Body of pancreas (tissue), 4 donors: ENCODE data around the gene NSL1.

Experiments used
- CTCF ChIP-seq, 7 experiments: fragments of 450-650 bp in 4 of 7; fragments of 200-600 bp in 3 of 7; sonication (generic) in 3 of 7; IDR thresholded peaks; one replicate each; pipeline ENCODE4 v1.5.1; 2016 to 2019; ENCODE audit warnings: antibody characterized with exemption in 7 of 7
- POLR2A ChIP-seq, 3 donors: fragments of 450-650 bp; IDR thresholded peaks; one replicate each; pipeline ENCODE4 v1.6.1; 2016; ENCODE audit warnings: antibody characterized with exemption in 3 of 3, mild to moderate bottlenecking in 2 of 3

DNA sequence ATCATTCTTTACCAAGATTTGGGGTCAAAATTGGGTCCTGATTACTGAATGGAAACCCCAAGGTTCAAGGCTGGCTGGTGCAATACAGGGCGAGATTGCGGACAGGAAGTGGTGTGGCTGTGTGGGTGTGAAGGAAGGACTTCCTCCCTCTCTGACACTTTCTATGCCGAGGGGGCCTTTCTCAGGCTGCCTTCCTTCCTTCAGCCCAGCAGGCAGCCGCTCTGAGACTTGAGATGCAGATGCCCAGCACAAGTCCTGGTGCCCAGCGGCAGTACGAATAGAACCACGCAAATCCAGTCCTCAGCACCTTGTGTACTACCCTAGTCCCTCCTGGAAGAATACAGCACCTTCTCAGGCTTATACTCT lies 108.2 kb downstream of the NSL1 start:
- TF ChIP-seq POLR2A (IDR thresholded peaks at IDR 0.05): no peak
- TF ChIP-seq CTCF (IDR thresholded peaks at IDR 0.05): no peak
